Right lung (tissue), 5 donors: ENCODE data around the gene SIGLEC8. TPM values are rescaled to one million over a fixed set of nuclear protein-coding genes. Genes with fewer than 3 reads are reported as not detected.
"Not testable (repeated sequence)": the region's sequence is repeated elsewhere in the genome, so short reads cannot be mapped to it uniquely, and the experiment has no call there.

Experiments used
- DNase-seq, 2 donors: peaks; one replicate each; pipeline ENCODE4 v3.0.0-alpha.2; 2013
- polyA plus RNA-seq, 5 donors: library from polyadenylated mRNA; unstranded; fragments of 120-200 nt; gene quantifications; one replicate each; pipeline versions ENCODE4 v1.2.1 to v1.2.3, GENCODE V29; 2013; ENCODE audit warnings: inconsistent platforms in 1 of 5, low replicate concordance in 1 of 5; ENCODE audit not compliant: insufficient read length in 5 of 5, insufficient read depth in 1 of 5

The SIGLEC8 gene
- polyA plus RNA-seq, 5 donors: 0.05 to 0.06 TPM; not detected in 3

GRCh38 chr19:51447510-51447909, 10.7 kb downstream of the SIGLEC8 start:
- not testable (repeated sequence) for DNase-seq

GRCh38 chr19:51441410-51442390, 16.6 kb downstream of the SIGLEC8 start:
- no peak for DNase-seq

DNA sequence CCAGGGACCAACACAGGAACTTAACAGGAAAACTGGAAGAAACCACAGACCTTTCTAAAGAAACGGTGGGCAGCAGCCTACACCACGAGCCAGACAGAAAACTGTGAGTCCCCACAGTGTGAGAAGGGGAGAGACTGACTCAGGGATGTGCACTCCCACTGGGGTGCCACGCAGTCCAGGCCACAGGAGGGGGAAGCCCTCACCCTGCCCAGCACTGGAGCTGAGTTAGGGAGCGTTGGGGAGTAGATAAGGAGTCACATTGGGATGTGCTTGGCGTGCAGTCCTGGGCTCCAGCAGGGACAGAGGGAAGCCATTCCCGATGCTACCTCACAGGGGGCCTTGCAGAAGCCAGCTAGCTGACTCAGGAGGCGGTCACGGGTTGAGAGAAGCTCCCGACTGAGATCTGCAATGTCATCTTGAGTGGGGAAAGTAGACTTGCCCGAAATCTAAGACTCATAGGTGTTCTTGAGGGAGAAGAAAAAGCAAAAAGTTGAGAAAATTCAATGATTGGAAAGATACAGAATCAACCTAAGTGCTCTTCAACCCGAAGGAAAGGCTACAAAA, 17.3 kb downstream of the SIGLEC8 start:
- DNase-seq: no peak

GRCh38 chr19:51440052-51440451, 18.2 kb downstream of the SIGLEC8 start:
- DNase-seq: no peak

DNA sequence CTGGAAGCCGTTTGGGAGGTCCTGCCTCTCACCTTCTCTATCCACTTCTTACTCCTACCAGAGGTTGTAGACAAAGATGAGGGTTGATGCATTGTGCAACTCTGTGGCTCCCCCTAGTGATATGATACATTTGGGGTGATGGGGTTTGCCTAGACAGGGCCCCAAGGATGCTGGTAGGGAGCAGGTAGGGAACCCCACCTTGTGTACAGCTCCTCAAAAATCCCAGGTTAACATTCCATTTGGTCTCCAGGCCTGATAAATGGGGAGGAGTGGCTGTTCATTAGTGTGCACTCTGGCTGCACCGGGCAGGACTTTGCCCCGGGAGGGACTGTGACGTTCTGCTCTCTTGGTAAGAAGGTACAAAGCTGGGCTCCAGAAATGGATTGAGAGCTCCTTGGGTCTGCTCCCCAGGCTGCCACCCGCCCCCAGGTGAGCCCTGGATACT, 19.2 kb downstream of the SIGLEC8 start:
- DNase-seq: no peak

- DNase-seq: no peak
These were observed 23.8 kb downstream of the SIGLEC8 start for GRCh38 chr19:51434456-51434855.

GRCh38 chr19:51433043-51433442, 25.2 kb downstream of the SIGLEC8 start:
- no peak for DNase-seq

DNA sequence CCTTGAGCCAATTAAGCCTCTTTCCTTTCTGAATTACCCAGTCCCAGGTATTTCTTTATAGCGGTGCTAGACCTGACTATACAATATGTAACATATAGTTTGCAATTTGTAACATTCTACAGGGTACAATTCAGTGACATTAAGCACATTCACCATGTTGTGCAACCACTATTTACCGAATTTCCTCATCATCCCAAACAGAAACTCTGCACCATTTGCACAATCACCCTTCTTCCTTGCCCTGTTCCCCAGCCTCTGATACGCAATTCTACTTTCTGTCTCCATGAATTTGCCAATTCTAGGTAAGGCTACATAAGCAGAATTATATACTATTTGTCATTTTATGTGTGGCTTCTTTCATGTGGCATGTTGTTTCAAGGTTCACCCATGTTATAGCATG, 27.1 kb downstream of the SIGLEC8 start:
- no peak for DNase-seq

DNA sequence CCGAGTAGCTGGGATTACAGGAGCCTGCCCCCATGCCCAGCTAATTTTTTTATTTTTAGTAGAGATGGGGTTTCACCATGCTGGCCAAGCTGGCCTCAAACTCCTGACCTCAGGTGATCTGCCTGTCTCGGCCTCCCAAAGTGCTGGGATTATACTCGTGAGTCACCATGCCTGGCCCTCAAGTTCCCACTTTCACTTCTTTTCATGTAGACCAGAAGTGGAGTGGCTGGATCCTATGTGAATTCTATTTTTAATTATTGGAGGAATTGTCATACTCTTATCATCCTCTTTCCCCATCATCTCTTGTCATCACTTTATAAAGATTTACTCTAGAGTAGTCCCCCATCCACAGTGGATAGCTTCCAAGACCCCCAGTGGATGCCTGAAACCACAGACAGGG, 28.0 kb downstream of the SIGLEC8 start:
- DNase-seq: no peak

- DNase-seq: no peak
These were observed 31.1 kb downstream of the SIGLEC8 start for GRCh38 chr19:51427201-51427600.

GRCh38 chr19:51422053-51422448, 36.2 kb downstream of the SIGLEC8 start:
- DNase-seq: peak; percentile 57 to 68

DNA sequence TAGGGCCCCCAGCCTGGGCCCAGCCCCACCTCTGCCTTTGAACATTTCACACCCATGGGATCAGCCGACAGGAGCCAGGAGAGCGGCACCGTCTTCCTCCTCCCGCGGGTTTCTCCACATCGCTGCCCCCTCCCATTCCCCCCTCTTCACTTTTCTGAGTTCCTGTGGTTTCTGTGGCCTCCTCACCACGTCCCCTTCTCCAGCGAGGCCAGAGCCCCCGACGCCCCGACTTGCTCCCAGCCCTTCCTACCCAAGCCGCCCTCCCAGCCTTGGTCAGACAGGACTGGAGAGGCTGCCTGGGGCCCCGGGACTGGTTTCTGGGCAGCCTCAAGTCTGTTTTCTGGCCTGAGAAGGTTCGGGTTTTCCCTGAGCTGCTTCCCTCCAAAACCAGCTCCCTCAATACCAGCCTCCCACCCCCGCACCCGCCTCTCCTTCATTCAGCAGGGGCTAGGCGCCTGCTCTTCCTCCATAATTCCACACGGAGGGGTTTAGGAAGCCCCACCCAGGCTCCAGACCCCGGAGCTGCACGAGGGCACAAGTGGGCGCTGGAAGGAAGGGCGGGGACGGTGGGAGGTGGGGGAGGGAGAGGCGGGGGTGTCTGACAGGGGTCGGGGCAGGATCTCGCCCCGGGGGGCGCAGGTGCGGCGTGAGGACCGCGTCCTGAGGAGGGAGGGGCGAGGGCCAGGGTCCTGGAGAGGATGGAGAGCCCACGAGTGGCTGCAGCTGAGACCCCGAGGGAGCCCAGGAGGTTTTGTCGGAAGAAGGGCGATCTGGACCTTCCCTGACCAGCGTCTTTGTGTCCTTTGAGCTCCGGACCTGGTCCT, 36.8 kb downstream of the SIGLEC8 start:
- no peak for DNase-seq

DNA sequence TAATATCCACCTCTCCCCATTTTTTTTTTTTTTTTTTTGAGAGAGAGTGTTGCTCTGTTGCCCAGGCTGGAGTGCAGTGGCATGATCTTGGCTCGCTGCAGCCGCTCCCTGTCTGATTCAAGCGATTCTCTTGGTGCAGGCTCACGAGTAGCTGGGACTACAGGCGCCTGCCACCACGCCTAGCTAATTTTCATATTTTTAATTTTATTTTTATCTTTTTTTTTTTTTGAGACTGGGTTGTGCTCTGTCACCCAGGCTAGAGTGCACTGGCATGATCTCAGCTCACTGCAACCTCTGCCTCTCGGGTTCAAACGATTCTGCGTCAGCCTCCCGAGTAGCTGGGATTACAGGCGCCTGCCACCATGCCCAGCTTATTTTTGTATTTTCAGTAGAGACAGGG, 37.7 kb downstream of the SIGLEC8 start:
- not testable (repeated sequence) for DNase-seq

- no peak for DNase-seq
These were observed 39.5 kb downstream of the SIGLEC8 start for GRCh38 chr19:51418707-51419106.

GRCh38 chr19:51417810-51418157, 40.5 kb downstream of the SIGLEC8 start:
- DNase-seq: no peak

GRCh38 chr19:51417107-51417809, 41.0 kb downstream of the SIGLEC8 start, which contains the start of gene SIGLEC10:
SIGLEC10 (minus strand) TSS chr19:51417642; CDS start chr19:51417581, 61 bp downstream.
- no peak for DNase-seq

GRCh38 chr19:51416422-51416821, 41.8 kb downstream of the SIGLEC8 start:
- not testable (repeated sequence) for DNase-seq

DNA sequence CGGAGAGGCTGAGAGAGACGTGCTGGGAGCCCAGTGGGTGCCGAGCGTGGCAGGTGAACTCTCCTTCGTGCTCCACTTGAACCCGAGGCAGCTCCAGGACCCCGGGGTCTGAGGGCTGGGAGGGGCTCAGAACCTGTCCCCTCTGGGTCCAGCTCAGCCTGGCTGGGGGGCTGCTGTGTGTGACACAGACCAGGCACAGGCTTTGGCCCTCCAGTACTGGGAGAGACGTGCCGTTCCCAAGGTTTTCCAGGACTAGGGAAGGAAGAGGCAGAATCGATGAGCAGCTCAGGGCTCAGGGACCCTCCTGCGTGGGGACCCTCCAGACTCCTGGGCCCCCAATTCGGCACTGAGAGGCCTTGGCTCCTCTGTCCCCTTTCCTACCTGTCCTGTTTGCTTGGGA, 43.1 kb downstream of the SIGLEC8 start:
- no peak for DNase-seq

DNA sequence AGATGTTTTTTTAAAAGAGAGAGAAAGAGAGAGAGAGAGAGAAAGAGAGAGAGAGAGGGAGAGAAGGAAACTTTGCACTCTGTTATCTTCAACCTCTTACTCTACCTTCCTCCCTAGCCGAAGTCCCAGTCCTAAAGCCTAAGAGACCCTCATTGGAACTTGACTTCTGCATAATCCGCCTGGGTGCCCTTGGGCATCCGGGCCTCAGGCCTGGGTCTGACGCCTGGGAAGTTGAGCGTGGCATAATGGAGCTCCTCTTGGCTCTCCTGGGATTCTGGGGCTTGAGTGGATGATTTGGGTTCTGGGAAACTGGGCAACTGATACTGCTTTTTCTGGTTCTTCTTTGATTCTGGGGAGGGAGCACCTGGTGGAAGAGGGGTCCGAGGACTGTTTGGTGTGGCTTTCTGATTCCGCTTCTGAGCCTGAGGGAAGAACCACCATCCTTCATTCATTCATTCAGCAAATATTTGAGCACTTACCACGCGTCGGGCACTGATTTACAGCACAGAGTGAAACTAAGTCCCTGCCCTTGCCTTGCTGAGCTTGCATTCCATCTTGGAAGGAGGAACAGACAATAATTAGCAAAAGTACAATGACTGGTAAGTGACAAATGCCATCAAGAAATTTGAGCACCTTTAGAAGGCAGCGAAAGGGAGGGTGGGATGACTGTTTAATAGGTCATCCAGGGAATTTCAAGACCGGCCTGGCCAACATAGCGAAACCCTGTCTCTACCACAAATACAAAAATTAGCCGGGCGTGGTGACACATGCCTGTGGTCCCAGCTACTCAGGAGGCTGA, 47.1 kb downstream of the SIGLEC8 start:
- no peak for DNase-seq

- DNase-seq: no peak
These were observed 50.6 kb downstream of the SIGLEC8 start for GRCh38 chr19:51407511-51408131.
